WTC11 (cell line): ENCODE data around the gene SYCP2.

Source experiments
- CREB1 ChIP-seq: sonication (generic); formaldehyde crosslinking; IDR thresholded peaks from 2 replicates; pipeline ENCODE4 v1.8.0; 2023; ENCODE audit warnings: mild to moderate bottlenecking, missing genetic modification reagents
- CTCF ChIP-seq: fragments of 200-600 bp; IDR thresholded peaks from 2 replicates; pipeline ENCODE4 v1.8.0; 2022; ENCODE audit warnings: antibody characterized with exemption
- SP1 ChIP-seq: sonication (generic); formaldehyde crosslinking; conservative IDR thresholded peaks from 2 replicates; pipeline ENCODE4 v1.8.1; 2022; ENCODE audit warnings: missing genetic modification reagents
- USF2 ChIP-seq: sonication (generic); formaldehyde crosslinking; IDR thresholded peaks from 2 replicates; pipeline ENCODE4 v1.8.1; 2023; ENCODE audit warnings: mild to moderate bottlenecking, missing genetic modification reagents, moderate library complexity
- TF ChIP-seq, protein P1 (sequence below): fragments of 250-450 bp; sonication (Bioruptor Pico); IDR thresholded peaks from 2 replicates; pipeline ENCODE4 v2.1.2; 2022; ENCODE audit warnings: mild to moderate bottlenecking, moderate library complexity
- TF ChIP-seq, protein P2 (sequence below): fragments of 250-450 bp; sonication (Bioruptor Pico); IDR thresholded peaks from 2 replicates; pipeline ENCODE4 v1.9.0; 2021; ENCODE audit warnings: mild to moderate bottlenecking

- TF ChIP-seq, protein P1, sequence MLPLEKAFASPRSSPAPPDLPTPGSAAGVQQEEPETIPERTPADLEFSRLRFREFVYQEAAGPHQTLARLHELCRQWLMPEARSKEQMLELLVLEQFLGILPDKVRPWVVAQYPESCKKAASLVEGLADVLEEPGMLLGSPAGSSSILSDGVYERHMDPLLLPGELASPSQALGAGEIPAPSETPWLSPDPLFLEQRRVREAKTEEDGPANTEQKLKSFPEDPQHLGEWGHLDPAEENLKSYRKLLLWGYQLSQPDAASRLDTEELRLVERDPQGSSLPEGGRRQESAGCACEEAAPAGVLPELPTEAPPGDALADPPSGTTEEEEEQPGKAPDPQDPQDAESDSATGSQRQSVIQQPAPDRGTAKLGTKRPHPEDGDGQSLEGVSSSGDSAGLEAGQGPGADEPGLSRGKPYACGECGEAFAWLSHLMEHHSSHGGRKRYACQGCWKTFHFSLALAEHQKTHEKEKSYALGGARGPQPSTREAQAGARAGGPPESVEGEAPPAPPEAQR, result no peak
- TF ChIP-seq, protein P2, sequence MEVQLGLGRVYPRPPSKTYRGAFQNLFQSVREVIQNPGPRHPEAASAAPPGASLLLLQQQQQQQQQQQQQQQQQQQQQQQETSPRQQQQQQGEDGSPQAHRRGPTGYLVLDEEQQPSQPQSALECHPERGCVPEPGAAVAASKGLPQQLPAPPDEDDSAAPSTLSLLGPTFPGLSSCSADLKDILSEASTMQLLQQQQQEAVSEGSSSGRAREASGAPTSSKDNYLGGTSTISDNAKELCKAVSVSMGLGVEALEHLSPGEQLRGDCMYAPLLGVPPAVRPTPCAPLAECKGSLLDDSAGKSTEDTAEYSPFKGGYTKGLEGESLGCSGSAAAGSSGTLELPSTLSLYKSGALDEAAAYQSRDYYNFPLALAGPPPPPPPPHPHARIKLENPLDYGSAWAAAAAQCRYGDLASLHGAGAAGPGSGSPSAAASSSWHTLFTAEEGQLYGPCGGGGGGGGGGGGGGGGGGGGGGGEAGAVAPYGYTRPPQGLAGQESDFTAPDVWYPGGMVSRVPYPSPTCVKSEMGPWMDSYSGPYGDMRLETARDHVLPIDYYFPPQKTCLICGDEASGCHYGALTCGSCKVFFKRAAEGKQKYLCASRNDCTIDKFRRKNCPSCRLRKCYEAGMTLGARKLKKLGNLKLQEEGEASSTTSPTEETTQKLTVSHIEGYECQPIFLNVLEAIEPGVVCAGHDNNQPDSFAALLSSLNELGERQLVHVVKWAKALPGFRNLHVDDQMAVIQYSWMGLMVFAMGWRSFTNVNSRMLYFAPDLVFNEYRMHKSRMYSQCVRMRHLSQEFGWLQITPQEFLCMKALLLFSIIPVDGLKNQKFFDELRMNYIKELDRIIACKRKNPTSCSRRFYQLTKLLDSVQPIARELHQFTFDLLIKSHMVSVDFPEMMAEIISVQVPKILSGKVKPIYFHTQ (CRISPR knock-in tag), result no peak
- TF ChIP-seq CREB1 (CRISPR knock-in tag) (no peak), CTCF (no peak), USF2 (CRISPR knock-in tag) (no peak), SP1 (CRISPR knock-in tag) (no peak)
Measured at GRCh38 chr20:59923514-59923913, 9.9 kb downstream of the SYCP2 start.
